DMS53 (cell line): ENCODE data around the gene UROS.

Source experiments
- DNase-seq: peaks from one replicate; lab custom pipeline; 2025; lab: John Stamatoyannopoulos, UW

Gene UROS

DNA sequence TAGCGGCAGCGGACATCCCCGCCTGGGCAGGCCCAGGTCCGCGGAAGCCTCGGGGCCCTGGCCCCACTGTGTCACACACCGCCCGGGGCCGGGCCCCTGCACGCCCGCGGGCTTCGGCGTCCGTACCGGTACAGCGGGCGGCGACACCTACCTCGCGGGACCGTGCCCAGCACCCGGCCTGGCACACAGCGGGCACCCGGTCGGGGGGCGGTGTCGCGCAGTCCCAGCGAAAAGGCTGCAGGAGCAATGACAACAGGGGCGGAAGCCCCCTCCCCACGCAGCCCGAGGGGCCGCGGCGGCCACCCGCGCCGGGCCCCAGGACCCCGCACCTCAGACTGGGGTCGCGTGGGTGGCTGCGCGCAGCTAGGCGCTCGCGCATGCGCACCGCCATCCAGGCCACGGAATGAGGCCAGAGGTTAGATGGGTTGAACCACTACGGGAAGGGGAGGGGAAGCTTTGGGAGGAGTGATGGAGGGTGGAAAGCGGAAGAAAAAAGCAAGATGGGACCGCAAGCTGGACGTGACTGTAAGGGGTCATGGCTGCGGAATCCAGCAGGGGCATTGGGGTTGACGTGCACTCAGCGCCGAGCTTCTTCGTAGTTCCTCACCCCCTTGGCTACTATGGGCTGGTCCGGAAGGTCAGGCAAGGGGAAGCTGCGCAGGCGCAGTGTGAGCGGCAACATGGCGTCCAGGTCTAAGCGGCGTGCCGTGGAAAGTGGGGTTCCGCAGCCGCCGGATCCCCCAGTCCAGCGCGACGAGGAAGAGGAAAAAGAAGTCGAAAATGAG, at the start of gene UROS, which contains the start of gene BCCIP:
TSS of gene UROS (minus strand) at position 381 of the 785 bp plus-strand sequence. CDS start 6,759 bp downstream, outside the sequence.
TSS of gene BCCIP (plus strand) at position 669 of the 785 bp plus-strand sequence. CDS start at position 681, 12 bp downstream.
- peak; percentile 96 for DNase-seq

DNA sequence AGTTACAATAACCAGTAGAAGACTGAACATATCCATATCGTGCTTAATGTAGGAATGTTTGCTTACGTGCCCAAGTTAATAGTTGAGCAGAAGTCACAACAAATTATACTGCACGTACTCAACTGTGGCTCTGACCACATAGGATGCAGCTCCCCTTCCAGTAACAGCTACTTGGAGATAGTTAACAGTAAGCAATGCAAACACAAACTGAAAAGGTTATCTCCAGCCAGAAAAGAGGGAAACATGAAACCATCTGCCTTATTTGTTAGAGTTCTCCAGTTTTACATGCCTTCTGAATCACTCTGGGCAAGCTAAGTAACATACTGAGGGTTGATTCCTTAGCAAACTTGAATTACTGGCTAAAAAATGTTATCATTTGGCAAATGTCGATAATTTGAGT, 48.3 kb upstream of the UROS start:
- peak; percentile 65 for DNase-seq

DNA sequence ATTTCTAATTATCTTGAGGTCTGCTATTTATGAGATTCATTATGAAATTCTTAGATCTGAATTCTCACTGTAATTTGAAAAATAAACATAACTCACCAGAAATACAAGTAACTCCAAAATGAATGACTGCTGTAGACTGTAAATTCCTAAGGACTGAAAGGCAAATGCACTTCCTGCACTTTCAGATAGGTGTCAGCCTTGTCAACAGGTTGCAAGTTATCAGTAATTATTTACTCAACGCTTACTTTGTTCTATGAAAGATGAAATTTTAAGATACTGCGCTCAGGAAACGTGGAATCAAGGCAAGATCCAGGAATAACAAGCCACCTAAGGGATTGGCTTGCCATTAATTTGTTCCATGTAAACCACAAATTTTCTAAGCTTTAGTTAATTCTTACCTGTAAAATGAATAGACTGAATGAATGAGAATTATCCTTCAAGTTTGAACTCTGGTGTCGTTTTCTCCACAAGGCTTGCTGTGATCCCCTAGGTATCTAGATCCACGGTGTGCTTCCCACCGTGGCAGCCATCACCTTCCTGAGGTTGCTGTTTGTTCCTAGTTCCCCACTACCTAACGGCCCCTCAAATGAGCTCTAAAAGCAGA, 45.4 kb upstream of the UROS start:
- DNase-seq = peak; percentile 78

DNA sequence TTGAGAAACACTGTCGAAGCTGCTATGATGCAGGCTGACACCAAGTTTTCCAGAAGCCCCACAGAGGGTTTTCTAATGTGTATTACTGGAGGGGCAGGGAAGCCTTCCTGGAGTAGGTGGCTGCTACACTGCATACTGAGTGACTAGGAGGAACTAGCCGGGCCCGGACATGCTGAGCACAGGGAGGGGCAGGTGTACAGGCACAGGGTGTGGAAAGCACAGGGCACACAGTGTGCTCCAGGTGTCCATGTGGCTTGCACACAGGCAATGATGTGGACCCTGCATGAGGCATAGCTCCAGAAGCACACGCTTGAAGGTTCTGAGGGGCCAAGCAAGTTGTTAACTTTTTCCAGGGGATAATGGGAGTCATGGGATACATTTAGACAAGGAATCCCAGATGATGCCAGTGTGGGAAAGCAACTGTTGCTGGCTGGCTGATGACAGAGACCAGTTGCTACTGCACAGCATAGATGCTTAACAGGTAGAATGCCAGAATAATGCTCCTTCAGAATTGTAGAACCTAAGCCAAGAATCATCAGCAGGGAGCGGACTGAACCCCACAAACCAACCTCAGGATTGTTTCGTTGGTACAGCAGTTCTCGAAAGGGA, 43.5 kb upstream of the UROS start:
- DNase-seq = no peak

DNA sequence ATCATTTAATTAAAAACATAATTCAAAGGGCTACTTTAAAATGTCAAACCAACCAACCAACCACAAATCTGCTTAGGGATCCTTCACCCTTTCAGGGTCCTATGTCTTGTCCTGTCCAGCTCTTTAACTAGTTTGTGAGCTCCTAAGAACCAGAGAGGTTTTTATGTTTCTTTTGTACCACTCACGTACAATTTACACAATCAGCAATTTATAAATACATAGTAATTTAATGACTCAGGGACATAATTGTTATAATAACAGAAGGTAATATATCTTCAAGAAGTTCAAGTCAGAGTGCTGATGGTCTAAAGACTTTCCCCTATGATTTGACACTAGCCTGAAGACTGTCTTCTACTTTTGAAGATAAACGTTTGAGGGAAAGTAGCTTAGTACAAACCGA, 42.1 kb upstream of the UROS start:
- DNase-seq = no peak

DNA sequence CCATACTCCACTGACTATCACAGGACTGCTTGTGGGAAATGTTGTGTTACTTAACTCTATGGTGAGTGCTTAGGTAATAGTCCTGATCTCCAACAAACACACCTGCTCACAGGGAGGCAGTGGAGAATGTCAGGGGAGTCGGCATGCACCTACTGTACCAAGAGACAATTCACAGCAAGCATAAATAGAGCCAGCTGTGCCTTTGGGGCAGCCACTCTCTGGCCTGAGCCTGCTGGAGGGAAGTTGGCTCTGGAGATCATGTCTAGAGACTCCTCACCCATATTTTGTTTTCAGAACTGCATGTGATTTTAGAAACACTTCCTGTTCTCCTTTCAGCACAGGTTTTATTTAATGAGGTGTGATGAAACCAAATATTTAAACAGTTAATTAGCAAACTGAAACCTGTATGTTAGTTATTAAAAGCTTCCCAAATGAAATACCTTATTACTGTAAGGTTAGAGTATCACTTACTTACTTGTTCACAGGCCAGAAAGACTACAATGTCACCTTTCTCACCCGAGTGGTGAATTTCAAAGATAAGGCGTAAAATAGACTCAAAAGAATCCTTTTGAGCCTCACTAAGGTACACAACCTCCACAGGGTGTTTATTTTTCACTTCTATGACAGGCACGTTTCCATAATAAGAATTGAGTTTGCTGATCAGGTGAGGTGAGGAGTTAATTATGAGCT, 36.2 kb upstream of the UROS start:
- peak; percentile 87 for DNase-seq

DNA sequence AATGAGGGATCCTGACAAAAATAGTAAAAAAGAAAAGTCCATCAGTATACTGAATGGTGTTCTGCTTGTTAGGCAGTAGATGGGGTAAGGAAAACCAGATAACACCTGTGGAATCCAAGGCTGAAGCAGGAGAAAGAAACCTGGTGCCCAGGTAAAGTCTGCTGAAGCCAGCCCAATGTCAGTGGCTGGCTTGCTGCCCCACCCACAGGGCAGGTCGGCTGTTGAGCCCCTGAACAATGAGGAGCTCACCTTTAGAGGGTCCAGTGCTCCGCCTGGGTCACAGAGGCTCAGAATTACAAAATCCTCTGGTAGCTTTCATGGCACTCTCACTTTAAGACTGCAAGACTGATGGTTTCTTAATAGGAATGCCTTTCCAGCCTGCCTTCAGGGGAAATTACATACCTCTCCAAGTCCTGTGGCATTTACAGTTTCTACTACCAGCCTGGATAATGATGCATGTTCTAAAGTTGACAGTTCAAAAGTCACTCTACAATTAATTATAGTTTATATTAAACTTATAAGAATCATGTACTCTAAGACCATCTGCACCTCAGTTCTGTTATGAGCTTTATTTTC, 34.2 kb upstream of the UROS start:
- no peak for DNase-seq

DNA sequence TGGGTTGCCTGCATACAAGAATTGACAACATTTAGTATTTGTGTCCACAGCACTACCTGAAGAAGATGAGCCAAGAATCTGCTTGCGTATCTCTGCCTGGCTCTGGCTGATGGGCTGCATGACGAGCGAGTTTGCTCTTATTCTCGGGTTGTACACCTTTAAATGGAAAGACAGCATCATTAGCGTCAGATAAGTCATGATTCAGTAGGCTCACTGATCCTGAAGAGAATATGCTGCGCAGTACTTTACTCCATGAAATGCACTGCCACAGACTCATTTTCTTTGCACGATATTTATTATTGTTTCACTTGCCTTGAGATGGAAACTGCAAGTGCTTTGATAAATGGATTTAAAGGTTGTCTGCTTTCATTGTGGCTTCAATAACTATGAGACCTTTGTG, 29.4 kb upstream of the UROS start:
- no peak for DNase-seq

DNA sequence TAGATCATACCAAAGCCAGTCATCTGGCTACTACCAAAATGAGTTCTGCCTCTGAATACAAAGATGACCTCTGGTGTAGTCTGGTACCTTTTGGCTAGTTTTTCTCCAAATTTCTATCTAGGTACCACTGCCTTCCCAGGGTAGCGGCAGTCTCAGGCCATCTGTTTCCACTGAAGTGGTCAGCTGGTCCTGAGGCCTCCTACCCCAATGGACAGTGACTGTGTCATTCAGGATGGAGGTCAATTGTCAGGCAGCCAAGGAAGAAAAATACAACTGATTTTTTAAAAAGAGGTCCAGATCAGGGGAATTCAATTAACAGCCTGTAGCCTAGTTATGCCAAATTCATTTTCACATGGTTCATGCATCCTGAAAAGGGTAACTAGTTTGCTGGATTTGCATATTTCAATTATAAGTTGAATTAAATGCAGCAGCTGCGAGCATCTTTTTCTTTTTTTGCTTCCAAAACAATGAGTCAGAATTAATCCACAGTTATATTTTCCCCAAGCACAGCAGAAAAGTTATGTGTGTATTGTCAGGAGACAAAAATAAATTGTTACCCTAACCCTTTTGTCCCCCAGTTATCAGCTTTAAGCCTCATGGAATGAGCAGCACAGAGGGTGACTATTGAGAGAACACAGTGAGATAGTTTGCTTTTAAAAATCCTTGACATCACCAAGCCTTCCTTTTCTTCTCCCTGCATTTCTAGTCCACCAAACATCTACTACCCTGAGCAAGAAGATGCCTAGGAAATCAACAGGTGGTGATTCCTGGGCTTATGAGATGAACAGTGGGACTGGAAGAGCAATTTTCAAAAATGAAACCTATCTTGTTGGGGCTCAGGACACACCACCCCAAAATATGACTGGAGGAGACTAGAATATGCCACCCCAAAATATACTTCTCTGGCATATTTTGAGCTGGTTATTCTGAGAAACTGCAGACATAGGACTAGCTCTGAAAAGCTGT, 28.0 kb upstream of the UROS start:
- no peak for DNase-seq

DNA sequence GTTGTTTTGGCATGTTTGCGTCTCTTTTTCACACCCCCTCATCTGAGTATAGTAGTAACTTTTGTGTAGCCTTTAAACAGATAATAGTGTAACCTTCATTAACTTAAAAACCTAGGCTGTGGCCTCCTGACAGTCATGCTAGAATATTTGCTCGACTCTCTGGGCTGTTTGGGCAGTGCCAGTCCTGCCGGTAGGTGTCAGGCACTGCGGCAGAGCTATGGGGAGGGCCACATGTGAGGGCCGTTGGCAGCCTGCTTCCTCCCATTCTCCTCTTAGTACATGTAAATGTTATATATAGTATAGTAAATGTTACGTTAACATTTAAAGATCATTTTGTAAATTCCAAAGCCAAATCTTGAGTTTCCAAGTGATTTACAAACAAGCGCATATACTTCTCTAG, 26.4 kb upstream of the UROS start:
- DNase-seq = no peak

DNA sequence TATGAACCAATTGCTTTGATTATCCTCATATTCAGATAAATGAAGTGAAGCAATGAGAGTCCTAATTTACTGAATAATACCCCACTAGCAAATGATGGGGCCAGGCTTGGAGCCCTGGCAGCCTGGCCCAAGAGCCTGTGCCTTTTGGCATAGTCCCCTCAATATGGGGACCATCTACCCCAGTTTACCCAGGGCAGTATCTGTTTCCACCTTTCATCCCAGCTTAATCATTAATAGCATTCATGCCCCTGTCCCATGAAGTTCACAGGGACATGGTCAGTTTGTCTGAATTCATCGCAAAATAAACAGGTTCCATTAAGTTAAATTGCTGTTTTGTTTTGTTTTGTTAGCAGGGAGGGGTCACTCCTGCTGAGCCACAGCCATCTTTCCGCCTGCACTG, 25.8 kb upstream of the UROS start:
- DNase-seq = no peak

DNA sequence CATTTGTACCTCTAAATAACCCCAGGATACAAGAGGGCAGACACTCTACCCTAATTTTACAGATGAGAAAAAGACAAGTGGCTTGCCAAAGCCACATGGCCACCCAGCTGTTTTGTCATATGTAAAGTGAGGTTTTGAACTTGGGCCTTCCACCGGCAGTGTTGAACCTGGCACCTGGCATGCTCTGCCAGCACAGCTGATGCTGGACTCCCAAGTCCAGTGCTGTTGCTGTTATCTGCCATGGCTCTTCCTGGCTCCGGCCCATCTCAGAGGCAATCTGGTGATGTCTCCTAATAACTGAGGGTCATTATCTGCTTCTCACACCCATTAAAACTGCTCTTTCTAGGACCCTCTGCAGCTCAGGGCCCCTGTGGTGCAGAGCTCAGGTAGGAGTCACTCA, 25.3 kb upstream of the UROS start:
- DNase-seq = no peak

DNA sequence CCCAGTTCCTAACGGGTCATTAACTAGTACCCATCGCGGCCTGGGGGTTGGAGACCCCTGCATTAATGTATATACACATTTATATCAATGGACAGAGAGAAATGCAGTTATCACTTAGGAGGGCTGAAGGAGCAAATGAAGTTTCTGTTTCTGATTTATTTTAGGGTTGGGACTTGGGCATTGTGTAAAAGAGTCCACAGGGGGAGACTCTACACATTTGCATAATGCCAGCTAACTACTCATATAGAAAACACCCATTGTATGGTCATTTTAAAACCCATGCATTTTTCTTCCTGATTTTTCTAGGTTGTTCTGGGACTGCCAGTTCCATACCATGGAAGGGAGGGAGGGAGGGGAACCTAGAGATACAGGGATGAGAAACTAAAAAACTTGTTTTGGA, 23.8 kb upstream of the UROS start:
- no peak for DNase-seq

DNA sequence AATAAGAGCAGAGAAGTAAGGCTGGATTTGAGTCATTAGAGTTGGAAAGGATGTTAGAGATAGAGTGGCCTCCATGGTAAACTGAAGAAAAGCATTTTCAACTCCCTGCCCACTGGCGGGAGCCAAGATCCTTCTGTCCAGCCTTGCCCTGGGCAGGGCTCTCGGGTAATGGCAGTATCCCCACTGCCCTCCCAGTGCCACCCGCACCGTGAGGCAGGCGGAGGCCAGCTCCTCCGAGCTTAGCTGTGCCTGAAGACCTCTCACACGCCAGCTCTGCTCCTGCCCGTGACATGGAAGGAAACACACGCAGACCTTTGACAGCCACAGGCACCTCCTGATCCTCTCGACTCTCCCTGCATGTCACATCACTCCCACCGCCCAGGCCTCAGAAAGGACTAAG, 22.6 kb upstream of the UROS start:
- DNase-seq = no peak

DNA sequence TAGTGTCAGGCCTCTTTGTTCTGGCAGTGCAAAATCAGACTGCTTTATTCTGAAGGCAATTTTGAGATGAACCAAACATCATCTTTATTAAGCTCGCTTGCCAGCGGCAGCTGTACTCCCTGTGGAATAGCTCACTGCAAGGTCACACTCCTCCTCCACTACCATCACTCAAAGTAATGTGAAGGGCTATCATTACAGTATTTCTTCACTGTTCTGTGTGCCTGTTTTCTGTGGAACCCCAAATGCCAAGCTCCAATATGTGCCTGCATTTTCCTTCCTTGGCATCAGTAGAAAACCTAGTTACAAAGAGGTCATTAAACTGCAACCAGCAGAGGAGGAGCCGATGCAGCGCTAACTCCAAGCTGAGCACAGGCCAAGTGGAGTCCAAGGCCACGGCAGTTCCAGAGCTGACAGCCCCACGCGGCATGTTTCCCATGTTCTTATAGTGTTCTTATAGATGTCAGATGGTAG, 21.7 kb upstream of the UROS start:
- DNase-seq = no peak

DNA sequence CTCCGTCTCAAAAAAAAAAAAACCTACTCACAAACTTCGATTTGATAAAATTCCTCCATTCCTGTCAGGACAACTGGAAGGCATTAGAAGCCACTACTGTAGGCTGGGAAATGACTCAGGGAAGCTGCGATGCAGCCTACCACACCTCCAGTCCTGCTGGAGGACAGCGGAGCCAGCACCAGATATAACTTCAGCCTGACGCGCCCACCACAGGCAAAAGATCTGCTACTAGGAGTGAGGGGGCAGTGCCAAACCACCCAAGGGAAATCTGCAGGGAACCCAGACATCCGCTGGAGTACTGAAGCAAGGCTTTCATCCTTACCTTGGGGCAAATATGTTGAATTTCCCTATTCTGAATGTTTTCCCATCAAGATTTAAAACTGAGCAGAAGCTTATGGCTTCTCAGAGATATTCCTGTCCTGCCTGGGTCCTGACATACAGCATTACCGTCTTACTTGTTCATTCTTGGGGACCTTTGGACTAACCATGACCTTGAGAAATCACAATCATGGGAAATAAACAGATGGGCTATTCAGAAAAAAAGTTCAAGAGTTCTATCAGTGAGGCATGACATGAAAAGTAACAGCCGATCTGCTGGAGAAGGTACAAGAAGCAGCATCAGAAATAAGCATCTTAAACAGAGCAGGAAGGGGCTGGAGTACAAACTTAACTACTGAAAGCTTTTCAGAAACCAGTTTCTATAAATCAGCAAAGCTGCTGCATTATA, 20.7 kb upstream of the UROS start:
- DNase-seq = no peak

DNA sequence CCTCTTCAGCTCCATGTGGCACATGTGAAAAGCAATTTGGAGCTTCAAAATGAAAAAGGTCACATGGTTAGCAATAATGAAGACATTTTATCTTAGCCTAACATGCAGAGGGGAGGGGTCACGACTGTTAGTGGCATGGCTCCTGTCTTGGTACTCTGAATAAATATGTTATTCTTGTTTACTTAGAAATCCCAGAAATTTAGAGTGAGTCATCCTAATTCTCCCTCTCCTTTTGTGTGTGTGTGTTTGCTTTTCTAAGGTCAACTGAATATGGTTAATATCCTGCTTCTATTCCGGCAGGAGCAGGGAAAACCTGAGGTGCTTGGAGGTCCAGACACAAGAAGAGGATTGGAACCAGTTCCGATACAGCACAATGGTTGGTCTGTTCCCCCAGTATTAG, 17.9 kb upstream of the UROS start:
- peak; percentile 89 for DNase-seq

DNA sequence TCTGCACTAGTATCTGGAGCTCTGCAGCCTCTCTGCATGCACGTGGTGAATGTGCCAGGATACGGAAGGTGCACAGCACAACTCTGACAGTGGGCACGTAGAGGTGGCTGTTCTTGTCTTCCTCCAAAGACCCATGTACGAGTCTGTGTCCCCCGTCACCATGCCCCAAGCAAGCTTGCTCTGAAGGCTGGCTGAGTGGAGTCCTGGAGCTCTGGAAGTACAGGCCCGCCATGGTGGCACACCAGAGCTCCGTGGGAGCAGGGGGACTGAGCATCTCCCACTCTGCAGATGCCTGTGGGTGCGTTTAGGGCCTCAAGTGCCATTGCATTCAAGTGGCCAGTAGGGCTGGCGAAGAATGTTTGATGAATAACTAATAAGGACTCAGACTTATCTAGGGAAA, 17.3 kb upstream of the UROS start:
- DNase-seq = peak; percentile 47

DNA sequence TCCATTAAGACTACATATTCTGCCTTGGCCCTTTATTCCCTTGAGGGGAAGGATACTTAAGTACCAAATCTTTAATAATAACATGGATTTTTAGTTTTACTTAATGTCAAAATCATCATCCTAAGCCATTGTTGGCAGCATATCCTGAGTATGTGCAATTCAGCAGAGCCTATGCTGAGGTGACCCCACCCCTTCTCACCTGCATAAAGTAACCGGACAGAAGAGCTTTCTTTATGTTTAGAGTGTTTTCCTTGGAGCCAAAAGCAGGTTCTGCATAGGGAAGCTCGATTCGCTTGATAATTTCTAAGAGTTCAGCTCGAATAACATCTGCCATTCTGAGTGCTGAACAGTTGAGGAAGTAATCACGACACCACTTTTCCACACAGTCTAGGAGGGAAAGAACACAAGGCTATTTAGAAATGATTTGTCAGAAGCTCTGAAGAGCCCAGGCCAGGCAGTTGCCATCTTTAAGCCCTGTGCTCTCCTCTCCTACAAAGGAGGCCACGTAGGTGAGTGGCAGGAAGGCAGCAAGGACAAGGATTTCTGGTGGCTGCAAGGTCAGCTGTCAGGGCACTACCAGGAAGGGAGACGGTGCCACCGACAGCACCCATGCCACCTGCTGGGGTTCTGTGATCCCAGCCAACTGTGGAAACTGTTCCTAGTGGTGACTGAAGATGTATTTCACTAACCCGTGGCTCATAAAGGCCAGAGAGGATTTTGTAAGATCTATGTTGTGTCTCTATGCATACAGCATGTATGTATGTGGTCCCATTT, 15.9 kb upstream of the UROS start:
- peak; percentile 70 for DNase-seq
